GM19372 (cell line): ENCODE data around the gene ACAA2.

Experiments used
- ATAC-seq: cut with Tn5 transposase; IDR thresholded peaks from one replicate; pipeline ENCODE4 v1.9.1; 2021; ENCODE audit warnings: mild to moderate bottlenecking, low read depth, moderate library complexity; ENCODE audit not compliant: unreplicated experiment

The ACAA2 gene

DNA sequence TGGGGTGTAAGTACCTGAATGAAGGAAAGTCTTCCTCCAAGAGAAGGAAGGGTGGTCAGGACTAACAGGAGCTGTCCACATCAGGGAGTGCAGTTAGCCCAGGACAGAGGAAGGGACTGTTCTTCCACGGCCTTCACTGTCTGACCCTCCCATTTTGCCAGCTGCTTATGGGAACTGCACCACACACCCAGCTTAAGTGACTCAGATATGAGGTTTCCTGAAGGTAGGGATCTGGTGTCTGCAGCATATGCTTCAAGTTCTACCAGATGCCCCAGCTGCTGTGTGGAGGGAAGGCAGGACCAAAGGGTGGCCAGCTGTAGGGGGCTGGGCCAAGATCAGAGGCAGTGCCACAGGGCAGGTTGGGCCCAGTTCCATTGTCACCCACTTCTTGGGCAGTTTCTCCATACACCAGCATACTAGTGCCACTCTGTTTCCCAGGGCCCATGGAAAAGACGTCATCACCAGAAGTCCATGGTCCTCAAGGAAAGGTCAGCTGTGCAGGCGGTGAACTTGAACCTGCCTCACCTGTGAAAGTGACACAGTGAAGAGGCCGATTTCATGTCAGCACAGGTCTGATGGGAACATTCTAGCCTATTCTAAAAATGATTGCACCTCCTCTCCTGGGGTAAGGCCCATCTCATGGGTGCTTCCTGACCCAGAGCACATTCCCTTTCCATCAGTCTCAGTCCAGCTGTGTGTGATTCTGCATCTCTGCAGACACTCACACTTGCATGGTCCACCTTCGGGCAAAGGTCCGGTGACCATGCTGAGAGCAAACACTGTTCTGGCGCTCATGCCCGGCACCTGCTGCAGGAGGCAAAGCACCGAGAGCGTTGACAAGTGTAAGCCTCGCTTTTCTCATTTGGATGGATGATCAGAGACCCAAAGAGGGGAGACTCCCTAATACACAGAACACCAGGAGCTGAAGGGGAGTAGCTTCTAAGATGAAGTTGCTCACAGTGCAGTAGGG is 68.0 kb downstream of the ACAA2 start:
- ATAC-seq, result no peak

DNA sequence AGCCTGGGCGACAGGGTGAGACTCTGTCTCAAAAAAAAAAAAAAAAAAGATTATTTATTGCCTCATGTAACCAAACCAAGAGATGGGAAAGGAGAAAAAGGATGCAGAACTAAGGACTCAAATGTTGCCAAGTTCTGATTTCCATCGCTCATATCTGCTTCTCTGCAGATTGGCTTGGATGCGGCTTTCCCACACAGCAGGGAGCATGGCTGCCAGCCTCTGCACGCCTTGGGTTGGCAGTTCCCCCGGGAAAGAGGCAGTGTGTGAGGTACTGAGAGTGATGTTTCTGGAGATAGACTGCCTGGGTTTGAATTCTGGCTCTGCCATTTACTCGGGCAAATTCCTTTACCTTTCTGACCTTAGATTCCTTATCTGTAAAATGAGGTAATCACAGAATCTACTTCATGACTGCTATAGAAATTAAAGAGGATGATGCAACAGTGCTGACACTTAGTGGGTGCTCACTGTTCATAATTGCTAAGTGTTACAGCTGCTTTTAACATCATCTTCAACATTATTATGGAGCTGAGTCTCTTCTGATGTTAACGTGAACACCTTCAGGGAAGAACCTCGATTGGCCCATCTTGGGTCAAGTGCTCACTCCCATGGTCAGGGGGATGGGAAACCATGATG is 68.8 kb downstream of the ACAA2 start:
- no peak for ATAC-seq

DNA sequence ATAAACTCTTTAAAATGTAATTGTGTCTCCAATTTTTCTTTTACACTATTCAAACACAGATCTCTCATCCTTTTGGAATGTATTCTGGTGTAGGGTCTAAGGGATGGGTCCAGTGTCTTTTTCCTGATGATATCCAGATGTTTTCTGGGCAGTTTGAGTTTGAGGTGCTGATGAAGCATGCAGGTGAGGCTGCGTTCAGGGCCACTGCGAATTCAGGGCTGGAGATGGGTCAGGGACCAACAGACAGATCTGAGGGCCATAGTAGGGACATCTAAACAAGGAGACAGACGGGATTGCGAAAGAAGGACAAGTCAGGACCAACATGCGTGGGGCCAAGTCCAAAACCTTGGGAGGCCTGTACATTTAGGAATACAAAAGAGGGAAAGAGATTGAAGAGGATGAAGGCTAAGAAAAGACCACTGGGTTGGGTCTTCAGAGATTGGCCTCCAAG is 70.2 kb downstream of the ACAA2 start:
- ATAC-seq, result no peak

DNA sequence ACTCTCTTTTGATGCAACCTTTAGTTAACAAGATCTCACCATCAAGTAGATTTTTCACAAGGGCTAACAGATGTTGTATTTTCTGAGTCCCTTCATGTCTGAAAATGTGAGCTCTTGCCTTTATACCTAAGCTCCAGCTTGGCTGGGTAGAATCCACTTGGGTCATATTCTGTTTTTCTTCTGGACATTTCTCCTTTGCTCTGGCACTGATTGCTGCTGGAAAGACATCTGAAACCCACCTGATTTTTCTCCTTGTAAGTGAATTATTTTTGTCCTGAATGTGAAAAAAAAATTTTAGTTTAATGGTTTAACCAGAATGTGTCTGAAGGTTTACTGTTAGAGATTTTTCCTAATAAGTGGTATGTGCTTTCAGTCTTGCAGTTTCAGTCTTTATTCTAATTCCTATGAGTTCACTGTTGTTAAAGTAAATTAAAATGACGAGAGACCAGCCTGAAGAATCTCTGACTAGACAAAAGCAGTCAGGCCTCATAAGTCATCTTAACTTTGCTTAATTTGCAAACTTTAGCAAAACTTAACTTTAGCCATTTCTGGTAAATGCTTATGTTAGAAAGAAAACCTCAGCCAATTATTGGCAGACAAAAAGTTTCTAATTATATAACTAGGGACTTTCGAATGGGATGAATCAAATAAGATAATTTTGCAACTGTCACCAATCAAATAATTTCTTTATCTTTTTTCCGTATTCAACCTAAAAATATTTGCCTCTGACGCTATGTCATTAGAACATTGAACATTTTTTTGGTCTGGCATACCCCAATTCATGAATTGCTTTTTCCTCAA is 70.8 kb downstream of the ACAA2 start:
- ATAC-seq, result no peak

DNA sequence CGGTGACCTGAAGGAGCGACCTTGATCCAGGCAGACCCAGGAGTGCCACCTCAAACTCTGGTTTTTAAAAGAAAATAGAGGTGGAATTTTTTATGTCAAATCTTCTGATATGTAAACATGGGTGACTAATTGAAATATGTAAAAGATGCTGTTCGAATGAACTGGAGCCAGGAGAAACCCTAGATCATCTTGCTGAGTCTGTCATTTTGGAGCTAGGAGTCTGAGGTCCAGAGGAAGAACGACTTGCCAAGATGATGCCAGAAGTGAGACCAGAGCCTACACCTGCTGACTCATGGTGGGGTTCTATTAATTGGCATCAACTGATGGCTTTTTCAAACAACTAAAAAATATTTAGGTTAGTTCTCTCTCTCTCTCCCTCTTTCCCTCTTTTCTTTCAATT is 74.1 kb downstream of the ACAA2 start:
- ATAC-seq, result no peak

DNA sequence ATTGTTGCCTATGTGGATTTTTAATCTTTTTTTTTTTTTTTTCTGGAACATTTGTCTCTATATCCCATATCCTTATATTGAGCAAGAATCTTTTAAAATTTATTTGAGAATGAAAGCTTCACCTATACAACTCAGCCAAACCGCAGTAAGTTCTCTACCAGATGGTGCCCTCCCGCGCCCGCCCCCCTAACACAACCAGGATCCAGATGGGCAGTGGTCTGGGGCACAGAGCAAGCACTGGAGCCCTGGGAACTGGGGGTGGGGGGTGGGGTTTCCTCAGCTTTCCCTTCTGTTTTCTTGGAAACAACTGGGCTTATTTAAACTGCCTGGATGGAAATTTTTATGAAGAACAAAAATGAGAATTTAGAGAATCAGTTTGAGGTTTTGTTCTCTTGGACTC is 74.6 kb downstream of the ACAA2 start:
- ATAC-seq, result no peak

DNA sequence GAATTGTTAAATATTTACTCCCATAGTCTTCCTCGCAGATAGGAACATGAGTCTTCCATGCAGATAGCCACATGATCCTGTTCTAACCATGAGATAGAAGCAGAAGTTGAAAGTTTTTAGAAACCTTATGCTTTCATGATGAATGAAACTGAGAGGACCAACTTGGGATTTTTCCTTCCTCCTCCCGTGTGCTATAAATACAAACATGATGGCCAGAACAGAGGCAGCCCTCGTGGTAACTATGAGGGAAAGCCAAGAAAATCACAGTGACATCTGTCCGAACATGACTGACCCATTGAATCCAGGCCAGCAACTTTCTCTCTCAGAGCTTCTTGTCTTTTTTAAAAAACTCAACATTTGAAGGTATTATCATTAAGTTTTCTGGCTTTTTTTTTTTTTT is 78.5 kb downstream of the ACAA2 start:
- ATAC-seq, result no peak

DNA sequence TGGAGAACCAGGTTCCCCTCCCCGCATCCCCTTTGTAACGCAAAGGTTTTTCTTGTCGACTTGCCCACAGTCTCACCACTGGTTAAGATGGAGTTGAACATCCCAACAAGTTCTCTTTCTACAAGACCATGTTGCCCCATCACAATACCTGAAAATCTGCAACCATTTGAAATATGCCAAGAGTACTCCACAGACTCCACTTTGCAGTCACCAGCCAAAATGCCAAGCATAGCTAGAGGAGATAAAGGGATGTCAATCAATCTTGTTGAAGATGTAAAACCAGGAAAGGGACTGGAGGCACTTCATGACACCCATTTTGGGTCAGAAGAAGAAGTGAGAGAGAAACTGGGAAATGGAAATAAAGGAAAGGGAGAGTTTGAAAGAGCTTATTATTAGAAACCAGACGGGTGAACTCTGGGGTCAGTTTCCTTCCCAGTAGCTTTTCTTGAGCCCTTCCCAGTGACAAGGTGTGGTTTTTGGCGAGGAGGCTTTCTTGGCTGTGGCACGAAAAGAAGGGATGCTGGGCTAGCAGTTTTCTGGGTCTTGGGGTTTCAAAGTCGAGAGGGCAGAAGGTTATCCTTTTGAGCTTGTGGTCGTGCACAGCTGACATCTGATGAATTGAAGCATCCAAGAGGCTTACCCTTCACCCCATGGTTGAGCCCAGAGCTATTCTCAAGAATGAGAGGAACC is 79.3 kb downstream of the ACAA2 start:
- no peak for ATAC-seq

DNA sequence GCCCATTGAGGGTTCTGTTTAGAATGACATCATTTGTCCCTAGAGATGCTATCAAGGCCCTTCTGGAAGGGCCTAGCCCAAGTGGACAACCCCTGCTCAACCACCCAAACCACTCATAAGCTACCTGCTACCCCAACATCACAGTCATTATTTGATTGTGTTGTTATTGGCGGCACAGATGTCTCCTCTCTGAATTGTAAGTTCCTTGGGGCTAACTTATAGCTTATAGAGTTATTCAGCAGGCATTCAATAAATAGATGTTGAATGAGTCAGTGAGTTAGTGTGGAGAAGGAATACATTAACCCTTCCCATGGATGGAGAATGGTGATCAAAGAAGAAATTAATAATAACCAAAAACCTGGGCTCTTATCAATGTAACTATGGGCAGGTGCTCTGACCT is 80.0 kb downstream of the ACAA2 start:
- no peak for ATAC-seq
